ENCODE data around the gene HOXB13. TPM values are rescaled to one million over a fixed set of nuclear protein-coding genes. Genes with fewer than 3 reads are reported as not detected.
A peak's percentile ranks its signal among the peaks of the same experiment; 100 is the strongest.

HOXB13 gene
- polyA plus RNA-seq, 1 experiment, result 0.70 TPM

- DNase-seq (ENCODE audit: low read depth), result no peak
- CTCF ChIA-PET, result interaction anchor here (0.6 to 6.4 kb wide), 26 partner anchors 8 to 353 kb away, joined by 3 to 86 read pairs (median 7); partner anchors contain the start of gene PRAC2
- H3K36me3 ChIP-seq (ENCODE audit: control insufficient read depth, insufficient read depth, low read length), result no peaks in the 10 kb centered on the region
- H3K27me3 ChIP-seq (ENCODE audit: control insufficient read depth, insufficient read depth, low read length), result peaks cover 9% of the 10 kb centered on the region
- no peak overlapping the region for H3K4me3 ChIP-seq (ENCODE audit: low read depth, low read length)
- POLR2A ChIA-PET, result no interaction called here
- TF ChIP-seq CTCF (IDR thresholded peaks at IDR 0.05; ENCODE audit: insufficient read depth, low read depth, low read length), result no peak
Measured at GRCh38 chr17:48679385-48680096, 49.0 kb downstream of the HOXB13 start.

GRCh38 chr17:48678141-48678971, 50.2 kb downstream of the HOXB13 start:
- TF ChIP-seq CTCF (IDR thresholded peaks at IDR 0.05; ENCODE audit: insufficient read depth, low read depth, low read length), result peak; percentile 96
- Histone ChIP-seq H3K4me3 (ENCODE audit: low read depth, low read length) (peak overlapping the region; percentile 16; the same call in 1 of the 2 replicates), H3K27me3 (ENCODE audit: control insufficient read depth, insufficient read depth, low read length) (peaks cover 9% of the 10 kb centered on the region), H3K36me3 (ENCODE audit: control insufficient read depth, insufficient read depth, low read length) (no peaks in the 10 kb centered on the region)
- no peak for DNase-seq (ENCODE audit: low read depth)
- POLR2A ChIA-PET, result interaction anchor here (0.5 kb wide), 2 partner anchors 84 to 205 kb away, joined by 8 to 12 read pairs; no protein-coding TSS in a partner anchor
- CTCF ChIA-PET, result interaction anchor here (0.6 to 6.4 kb wide), 46 partner anchors 10 to 605 kb away, joined by 3 to 86 read pairs (median 4); partner anchors contain the start of genes ATP5MC1, HOXB13, PRAC2 and TTLL6

GRCh38 chr17:48676963-48677558, 51.5 kb downstream of the HOXB13 start:
- POLR2A ChIA-PET, result no interaction called here
- TF ChIP-seq CTCF (IDR thresholded peaks at IDR 0.05; ENCODE audit: insufficient read depth, low read depth, low read length), result no peak

More at GRCh38 chr17:48676963-48677558, 51.5 kb downstream of the HOXB13 start:
- DNase-seq (ENCODE audit: low read depth), result no peak
- CTCF ChIA-PET, result interaction anchor here (1.5 to 6.4 kb wide), 5 partner anchors 41 to 202 kb away, joined by 4 to 86 read pairs (median 20); no protein-coding TSS in a partner anchor
- Histone ChIP-seq H3K36me3 (ENCODE audit: control insufficient read depth, insufficient read depth, low read length) (no peaks in the 10 kb centered on the region), H3K27me3 (ENCODE audit: control insufficient read depth, insufficient read depth, low read length) (peaks cover 9% of the 10 kb centered on the region), H3K4me3 (ENCODE audit: low read depth, low read length) (no peak overlapping the region)

Small RNAs within 50 kb of the gene (small RNA-seq; reads per million reads assigned to genes)
- gene AC091179.2 (ENCODE audit: insufficient read length, low read depth, low replicate concordance) (not detected), gene COX6B1P2 (ENCODE audit: insufficient read length, low read depth, low replicate concordance) (not detected), gene MIR3185 (ENCODE audit: insufficient read length, low read depth, low replicate concordance) (not detected), gene RF02132 (ENCODE audit: insufficient read length, low read depth, low replicate concordance) (not detected), gene RF02133 (ENCODE audit: insufficient read length, low read depth, low replicate concordance) (not detected), gene RN7SL125P (ENCODE audit: insufficient read length, low read depth, low replicate concordance) (not detected)

Other genes starting within 250 kb of the HOXB13 start
- gene HOXB1, start 197.7 kb downstream of the HOXB13 start, polyA plus RNA-seq (2011; rRNA removed), result not detected in 2 replicates
- 1.5 and 1.7 TPM in 2 replicates for gene HOXB2, start 183.6 kb downstream of the HOXB13 start, polyA plus RNA-seq (2011; rRNA removed)
- gene HOXB4, start 150.4 kb downstream of the HOXB13 start, polyA plus RNA-seq (2011; rRNA removed), result not detected in 2 replicates
- gene HOXB3, start 138.5 kb downstream of the HOXB13 start, polyA plus RNA-seq (2011; rRNA removed), result not detected in 2 replicates
- gene HOXB5, start 135.0 kb downstream of the HOXB13 start, polyA plus RNA-seq (2011; rRNA removed), result not detected in 2 replicates
- not detected in 2 replicates for gene HOXB6, start 123.8 kb downstream of the HOXB13 start, polyA plus RNA-seq (2011; rRNA removed)
- gene HOXB7, start 117.7 kb downstream of the HOXB13 start, polyA plus RNA-seq (2011; rRNA removed), result not detected in 2 replicates
- not detected in 2 replicates for gene HOXB8, start 113.5 kb downstream of the HOXB13 start, polyA plus RNA-seq (2011; rRNA removed)
- not detected in 2 replicates for gene HOXB9, start 102.4 kb downstream of the HOXB13 start, polyA plus RNA-seq (2011; rRNA removed)
- not detected in 2 replicates for gene PRAC1, start 6.2 kb downstream of the HOXB13 start, polyA plus RNA-seq (2011; rRNA removed)
- 0.63 and 0.98 TPM in 2 replicates for gene PRAC2, start 5.6 kb downstream of the HOXB13 start, polyA plus RNA-seq (2011; rRNA removed)
- 0.02 TPM in 1 of 2 replicates, not detected in the other for gene TTLL6, start 88.5 kb upstream of the HOXB13 start, polyA plus RNA-seq (2011; rRNA removed)
- 108 and 137 TPM in 2 replicates for gene CALCOCO2, start 102.3 kb upstream of the HOXB13 start, polyA plus RNA-seq (2011; rRNA removed)
- 139 and 142 TPM in 2 replicates for gene ATP5MC1, start 164.0 kb upstream of the HOXB13 start, polyA plus RNA-seq (2011; rRNA removed)
- 166 and 190 TPM in 2 replicates for gene UBE2Z, start 179.7 kb upstream of the HOXB13 start, polyA plus RNA-seq (2011; rRNA removed)
- 104 and 113 TPM in 2 replicates for gene SNF8, start 216.1 kb upstream of the HOXB13 start, polyA plus RNA-seq (2011; rRNA removed)
- 0.12 and 0.16 TPM in 2 replicates for gene GIP, start 239.8 kb upstream of the HOXB13 start, polyA plus RNA-seq (2011; rRNA removed)

Data from BJ (cell line).